KMS-11 (cell line): ENCODE results near the gene HES4.
"Not testable (repeated sequence)": the region's sequence is repeated elsewhere in the genome, so short reads cannot be mapped to it uniquely, and the experiment has no call there.

Experiments used
- H2AFZ ChIP-seq: fragments of 200-600 bp; sonication (generic); 2 replicates; pipeline ENCODE4 v1.6.1; 2016; ENCODE audit warnings: antibody characterized with exemption, mixed run types, low read depth
- H3K27ac ChIP-seq: fragments of 200-600 bp; sonication (generic); 2 replicates; pipeline ENCODE4 v1.6.1; 2016; ENCODE audit warnings: mild to moderate bottlenecking, mixed run types
- H3K27me3 ChIP-seq: fragments of 200-600 bp; sonication (generic); 2 replicates; pipeline ENCODE4 v1.6.1; 2017; ENCODE audit warnings: mild to moderate bottlenecking, low read depth, mixed run types, moderate library complexity; ENCODE audit not compliant: insufficient read depth
- H3K36me3 ChIP-seq: fragments of 200-600 bp; sonication (generic); 2 replicates; pipeline ENCODE4 v1.6.1; 2017; ENCODE audit warnings: mild to moderate bottlenecking, mixed run types; ENCODE audit not compliant: insufficient read depth
- H3K4me1 ChIP-seq: fragments of 200-600 bp; sonication (generic); 2 replicates; pipeline ENCODE4 v1.6.1; 2016; ENCODE audit warnings: mild to moderate bottlenecking, low read depth, mixed run types; ENCODE audit not compliant: poor library complexity, severe bottlenecking
- H3K4me2 ChIP-seq: fragments of 200-600 bp; sonication (generic); 2 replicates; pipeline ENCODE4 v1.7.0; 2016; ENCODE audit warnings: mild to moderate bottlenecking, mixed run types
- H3K4me3 ChIP-seq: fragments of 200-600 bp; sonication (generic); IDR thresholded peaks from 2 replicates; pipeline ENCODE4 v1.6.1; 2017; ENCODE audit warnings: low read depth, low read length, mixed read lengths; ENCODE audit not compliant: insufficient read depth
- H3K79me2 ChIP-seq: fragments of 200-600 bp; sonication (generic); 2 replicates; pipeline ENCODE4 v1.6.1; 2016; ENCODE audit warnings: low read depth, mixed run types; ENCODE audit not compliant: insufficient read depth
- H3K9ac ChIP-seq: fragments of 200-600 bp; sonication (generic); 2 replicates; pipeline ENCODE4 v1.6.1; 2016; ENCODE audit warnings: mild to moderate bottlenecking, mixed run types
- H4K20me1 ChIP-seq: fragments of 200-600 bp; sonication (generic); 2 replicates; pipeline ENCODE4 v1.6.1; 2016; ENCODE audit warnings: mild to moderate bottlenecking, mixed run types; ENCODE audit not compliant: insufficient read depth
- TF ChIP-seq, protein P1 (sequence below): fragments of 200-600 bp; sonication (generic); conservative IDR thresholded peaks from 2 replicates; pipeline ENCODE4 v1.6.1; 2017; ENCODE audit warnings: low read depth, mild to moderate bottlenecking, antibody characterized with exemption, low read length, moderate library complexity, mixed read lengths

The HES4 gene

DNA sequence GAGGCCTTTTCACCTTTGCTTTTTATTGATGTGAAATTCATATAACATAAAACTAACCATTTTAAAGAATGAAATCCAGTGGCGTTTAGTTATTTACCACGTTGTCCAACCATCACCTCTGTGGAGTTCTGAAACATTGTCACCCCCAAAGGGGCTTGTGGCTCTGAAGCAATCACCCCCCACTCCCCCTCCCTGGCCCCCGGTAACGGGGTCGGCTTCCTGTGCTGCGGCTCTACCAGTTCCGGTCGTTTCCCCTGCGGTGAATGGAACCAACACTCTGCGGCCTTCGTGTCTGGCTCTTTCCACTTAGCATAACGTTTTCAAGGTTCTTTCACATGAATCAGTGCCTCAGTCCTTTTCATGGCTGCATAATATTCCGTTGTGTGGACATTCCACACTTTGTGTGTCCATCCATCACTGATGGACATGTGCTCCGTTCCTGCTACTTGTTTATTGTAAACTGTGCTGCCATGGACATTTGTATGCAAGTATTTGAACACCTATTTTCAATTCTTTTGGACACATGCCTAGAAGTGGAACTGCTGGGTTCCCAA lies 11.6 kb upstream of the HES4 start:
- H3K4me3 ChIP-seq = no peak overlapping the region
- peaks cover 50% of the 10 kb centered on the region for H3K27me3 ChIP-seq
- H3K9ac ChIP-seq = no peak overlapping the region
- no peaks in the 10 kb centered on the region for H3K36me3 ChIP-seq
- peaks cover 16% of the 10 kb centered on the region for H3K4me1 ChIP-seq
- no peak overlapping the region for H2AFZ ChIP-seq
- no peaks in the 10 kb centered on the region for H3K79me2 ChIP-seq
- no peak overlapping the region for H3K4me2 ChIP-seq
- H4K20me1 ChIP-seq = no peaks in the 10 kb centered on the region
- TF ChIP-seq, protein P1, sequence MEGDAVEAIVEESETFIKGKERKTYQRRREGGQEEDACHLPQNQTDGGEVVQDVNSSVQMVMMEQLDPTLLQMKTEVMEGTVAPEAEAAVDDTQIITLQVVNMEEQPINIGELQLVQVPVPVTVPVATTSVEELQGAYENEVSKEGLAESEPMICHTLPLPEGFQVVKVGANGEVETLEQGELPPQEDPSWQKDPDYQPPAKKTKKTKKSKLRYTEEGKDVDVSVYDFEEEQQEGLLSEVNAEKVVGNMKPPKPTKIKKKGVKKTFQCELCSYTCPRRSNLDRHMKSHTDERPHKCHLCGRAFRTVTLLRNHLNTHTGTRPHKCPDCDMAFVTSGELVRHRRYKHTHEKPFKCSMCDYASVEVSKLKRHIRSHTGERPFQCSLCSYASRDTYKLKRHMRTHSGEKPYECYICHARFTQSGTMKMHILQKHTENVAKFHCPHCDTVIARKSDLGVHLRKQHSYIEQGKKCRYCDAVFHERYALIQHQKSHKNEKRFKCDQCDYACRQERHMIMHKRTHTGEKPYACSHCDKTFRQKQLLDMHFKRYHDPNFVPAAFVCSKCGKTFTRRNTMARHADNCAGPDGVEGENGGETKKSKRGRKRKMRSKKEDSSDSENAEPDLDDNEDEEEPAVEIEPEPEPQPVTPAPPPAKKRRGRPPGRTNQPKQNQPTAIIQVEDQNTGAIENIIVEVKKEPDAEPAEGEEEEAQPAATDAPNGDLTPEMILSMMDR = no peak
- no peak overlapping the region for H3K27ac ChIP-seq

DNA sequence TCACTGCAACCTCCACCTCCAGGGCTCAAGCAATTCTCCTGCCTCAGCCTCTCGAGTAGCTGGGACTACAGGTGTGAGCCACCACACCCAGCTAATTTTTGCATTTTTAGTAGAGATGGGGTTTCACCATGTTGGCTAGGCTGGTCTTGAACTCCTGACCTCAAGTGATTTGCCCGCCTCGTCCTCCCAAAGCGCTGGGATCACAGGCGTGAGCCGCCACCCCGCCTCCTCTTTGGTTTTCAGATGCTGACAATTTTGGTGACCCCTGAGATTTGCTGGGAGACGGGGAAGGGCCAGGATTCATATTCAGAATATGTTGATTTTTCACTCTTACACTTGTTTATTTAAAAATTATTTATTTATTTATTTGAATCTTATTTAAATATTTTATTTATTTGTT lies 10.2 kb upstream of the HES4 start:
- not testable (repeated sequence) for H3K4me3 ChIP-seq, H3K4me2 ChIP-seq, H3K36me3 ChIP-seq, H3K27ac ChIP-seq, H3K79me2 ChIP-seq, H3K9ac ChIP-seq, H2AFZ ChIP-seq, H4K20me1 ChIP-seq
- peaks cover 25% of the 10 kb centered on the region for H3K4me1 ChIP-seq
- peaks cover 63% of the 10 kb centered on the region for H3K27me3 ChIP-seq

DNA sequence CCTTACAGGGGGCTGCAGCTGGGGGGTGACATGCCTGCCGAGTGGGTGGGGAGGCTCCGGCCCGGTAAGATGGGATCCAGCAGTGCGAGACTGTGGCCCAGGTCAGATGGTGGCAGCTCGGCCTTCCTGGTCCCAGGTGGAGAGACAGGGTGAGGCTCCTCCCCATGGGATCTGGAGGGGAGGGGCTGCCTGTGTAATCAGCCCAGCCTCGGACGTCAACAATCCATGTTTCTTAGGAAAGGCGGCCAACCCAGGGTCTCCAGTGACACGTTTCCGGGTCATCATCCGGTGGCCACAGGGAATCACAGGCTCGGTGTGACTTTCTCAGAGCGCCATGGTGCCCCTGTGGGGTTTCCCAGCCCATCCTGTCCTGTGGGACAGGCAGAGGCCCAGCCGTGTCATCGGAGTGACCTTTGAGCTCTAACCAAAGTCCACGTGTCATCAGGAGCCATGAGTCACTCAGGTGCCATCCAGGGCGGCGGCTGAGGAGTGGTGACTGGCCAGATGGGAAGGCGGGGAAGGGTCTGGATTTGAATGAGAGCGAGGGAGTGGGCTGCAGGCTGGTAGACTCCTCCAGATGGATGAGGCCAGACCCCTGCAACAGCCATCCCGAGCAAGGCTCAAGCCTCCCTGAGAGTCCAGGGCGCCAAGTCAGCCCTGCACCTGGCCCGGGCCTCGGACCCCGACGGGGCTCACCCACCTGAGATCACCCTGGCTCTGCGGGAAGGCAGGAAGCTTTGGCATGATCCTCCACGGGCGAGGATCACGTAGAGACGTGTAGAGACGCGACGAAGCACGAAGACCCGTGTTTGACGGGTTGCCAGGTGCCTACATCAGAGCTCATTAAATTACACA lies 6.6 kb upstream of the HES4 start:
- no peaks in the 10 kb centered on the region for H3K79me2 ChIP-seq
- H3K4me1 ChIP-seq = peaks cover 18% of the 10 kb centered on the region
- TF ChIP-seq, protein P1 = no peak
- H4K20me1 ChIP-seq = no peaks in the 10 kb centered on the region
- H3K4me2 ChIP-seq = no peak overlapping the region; the same call in 1 of the 2 replicates
- H3K27ac ChIP-seq = no peak overlapping the region
- H3K36me3 ChIP-seq = no peaks in the 10 kb centered on the region
- no peak overlapping the region for H3K4me3 ChIP-seq
- H2AFZ ChIP-seq = no peak overlapping the region
- peaks cover 92% of the 10 kb centered on the region for H3K27me3 ChIP-seq
- H3K9ac ChIP-seq = no peak overlapping the region

DNA sequence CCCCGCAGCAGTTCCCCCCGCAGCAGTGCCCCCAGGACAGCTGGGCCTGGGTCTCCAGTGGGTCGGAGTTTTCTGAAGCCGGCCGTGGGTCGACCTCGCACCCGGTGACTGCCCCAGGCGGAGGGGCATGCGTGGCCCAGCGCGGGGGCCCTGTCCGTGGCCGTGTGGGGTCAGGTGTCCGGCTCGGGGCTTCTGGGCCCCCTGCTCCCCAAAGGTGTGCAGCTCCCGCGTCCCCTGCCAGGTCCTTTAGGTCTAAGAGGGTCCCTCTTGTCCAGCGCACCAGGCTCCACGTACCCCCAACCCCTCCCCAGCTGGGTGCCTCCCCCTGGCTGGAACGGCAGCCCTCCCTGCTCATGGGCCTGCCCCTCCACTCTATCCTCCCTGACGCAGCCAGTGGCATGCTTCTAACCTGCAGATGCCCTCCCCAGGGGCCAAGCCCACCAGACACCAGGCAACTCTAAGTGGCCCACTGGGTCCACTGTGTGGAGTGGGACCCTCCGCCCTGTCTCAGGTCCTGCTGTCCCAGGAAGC lies 5.9 kb upstream of the HES4 start:
- H3K27me3 ChIP-seq = peaks cover 92% of the 10 kb centered on the region
- no peak overlapping the region for H3K4me3 ChIP-seq
- no peaks in the 10 kb centered on the region for H4K20me1 ChIP-seq
- no peak overlapping the region for H3K27ac ChIP-seq
- TF ChIP-seq, protein P1 = no peak
- H3K4me1 ChIP-seq = peaks cover 18% of the 10 kb centered on the region
- H3K4me2 ChIP-seq = no peak overlapping the region
- H3K9ac ChIP-seq = no peak overlapping the region
- H3K36me3 ChIP-seq = no peaks in the 10 kb centered on the region
- no peaks in the 10 kb centered on the region for H3K79me2 ChIP-seq
- H2AFZ ChIP-seq = no peak overlapping the region
